ENCODE results near the gene CBX1. TPM values are rescaled to one million over a fixed set of nuclear protein-coding genes. Genes with fewer than 3 reads are reported as not detected.
A peak's percentile ranks its signal among the peaks of the same experiment; 100 is the strongest.

The CBX1 gene
- total and polyA plus RNA-seq, 8 donors, result 7.9 to 24.1 (median 12.0) TPM

GRCh38 chr17:48139944-48140343 is 38.7 kb upstream of the CBX1 start:
- DNase-seq (no peak), ATAC-seq (peak in 2 of 4 donors; percentile 32 to 63), FAIRE-seq (no peak)
- no peaks in the 10 kb centered on the region for H3K4me1 ChIP-seq
- no peaks in the 10 kb centered on the region for H3K9me3 ChIP-seq
- no peaks in the 10 kb centered on the region for H3K36me3 ChIP-seq
- H3K27me3 ChIP-seq, result no peaks in the 10 kb centered on the region
- WGBS, 2 donors, result 75 to 87% methylated on average over 2 of the region's 2 CpGs
- no peak overlapping the region for H3K27ac ChIP-seq
- H3K4me3 ChIP-seq, result no peak overlapping the region
- intact Hi-C loops (cut with DNase I), result loop anchor here in 1 of 3 donors (10.0 kb wide), 2 partner anchors 65 to 475 kb away; partner anchors contain the start of genes HOXB7 and HOXB8
- no peak for TF ChIP-seq CTCF (IDR thresholded peaks at IDR 0.05)

DNA sequence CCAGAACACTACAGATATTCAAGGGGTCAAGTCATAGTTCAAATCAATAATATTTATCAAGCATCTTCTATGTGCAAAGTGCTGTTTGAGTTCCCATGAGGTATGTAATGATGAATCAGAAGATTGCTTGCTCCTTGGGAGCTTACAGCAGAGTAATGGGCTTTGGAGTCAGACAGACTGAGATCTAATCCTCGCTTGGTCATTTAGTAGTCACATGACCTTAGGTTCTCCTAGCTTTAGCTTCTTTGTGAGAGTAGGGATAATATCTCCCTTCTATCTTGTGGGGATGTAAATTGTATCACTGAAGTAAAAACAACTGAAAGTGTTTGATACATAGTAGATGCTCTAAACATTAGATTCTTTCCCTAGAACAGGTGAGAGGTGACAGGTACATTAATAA is 36.4 kb upstream of the CBX1 start:
- no peak overlapping the region for H3K4me3 ChIP-seq
- DNase-seq (no peak), ATAC-seq (no peak), FAIRE-seq (no peak)
- no peaks in the 10 kb centered on the region for H3K9me3 ChIP-seq
- no peaks in the 10 kb centered on the region for H3K36me3 ChIP-seq
- H3K27ac ChIP-seq, result no peak overlapping the region
- no peaks in the 10 kb centered on the region for H3K27me3 ChIP-seq
- H3K4me1 ChIP-seq, result no peaks in the 10 kb centered on the region
- no peak for TF ChIP-seq CTCF (IDR thresholded peaks at IDR 0.05)
- 82 to 85% methylated on average over 1 of the region's 1 CpG for WGBS, 2 donors
- intact Hi-C loops (cut with DNase I), result loop anchor here in 1 of 3 donors (10.0 kb wide), 1 partner anchor 63 kb away; no protein-coding TSS in a partner anchor

DNA sequence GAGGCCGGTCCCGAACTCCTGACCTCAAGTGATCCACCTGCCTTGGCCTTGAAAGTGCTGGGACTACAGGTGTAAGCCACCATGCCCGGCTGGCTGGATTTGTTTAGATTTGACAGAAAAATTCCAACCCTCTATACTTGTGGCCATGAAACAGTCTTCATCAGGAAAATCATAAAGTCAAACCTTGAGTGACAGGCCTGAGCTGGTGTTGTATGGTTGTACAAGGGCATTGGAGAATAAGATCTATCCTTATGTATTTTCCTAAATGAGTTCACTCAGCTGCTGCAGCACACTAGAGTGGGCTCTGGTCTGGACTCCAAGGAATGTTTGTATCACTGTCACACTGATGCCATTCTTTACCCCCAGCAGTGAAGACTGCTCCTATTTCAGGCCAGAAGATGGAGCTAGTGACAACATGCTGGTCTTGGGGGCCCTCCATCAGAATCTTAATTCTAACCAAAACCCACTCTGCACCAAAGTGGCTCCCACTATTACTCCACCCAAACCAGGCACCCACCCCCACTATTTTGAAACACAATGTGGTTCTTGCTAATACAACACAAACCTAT is 33.7 kb upstream of the CBX1 start:
- TF ChIP-seq CTCF (IDR thresholded peaks at IDR 0.05), result no peak
- intact Hi-C loops (cut with DNase I), result loop anchor here in 2 of 3 donors (5.0 to 10.0 kb wide), 3 partner anchors 53 to 108 kb away; no protein-coding TSS in a partner anchor
- WGBS, 2 donors, result 72 to 79% methylated on average over 3 of the region's 3 CpGs

GRCh38 chr17:48132385-48132784 is 31.1 kb upstream of the CBX1 start:
- intact Hi-C loops (cut with DNase I), result loop anchor here in 2 of 3 donors (5.0 to 10.0 kb wide), 3 partner anchors 50 to 105 kb away; no protein-coding TSS in a partner anchor
- Histone ChIP-seq H3K4me1 (no peaks in the 10 kb centered on the region), H3K36me3 (no peaks in the 10 kb centered on the region), H3K27ac (no peak overlapping the region), H3K4me3 (no peak overlapping the region), H3K27me3 (no peaks in the 10 kb centered on the region), H3K9me3 (no peaks in the 10 kb centered on the region)
- FAIRE-seq (no peak), ATAC-seq (peak in 1 of 4 donors; percentile 47), DNase-seq (no peak)
- 62 to 73% methylated on average over 5 of the region's 5 CpGs for WGBS, 2 donors
- TF ChIP-seq CTCF (IDR thresholded peaks at IDR 0.05), result no peak

More for the DNA sequence above, 33.7 kb upstream of the CBX1 start:
- ATAC-seq (no peak), FAIRE-seq (no peak), DNase-seq (no peak)
- Histone ChIP-seq H3K4me1 (no peaks in the 10 kb centered on the region), H3K36me3 (no peaks in the 10 kb centered on the region), H3K27ac (no peak overlapping the region), H3K9me3 (no peaks in the 10 kb centered on the region), H3K4me3 (no peak overlapping the region), H3K27me3 (no peaks in the 10 kb centered on the region)

- 32 to 37% methylated on average over 4 of the region's 4 CpGs for WGBS, 2 donors
- H3K27me3 ChIP-seq, result no peaks in the 10 kb centered on the region
Observed at GRCh38 chr17:48131216-48131824, 30.0 kb upstream of the CBX1 start.

More at GRCh38 chr17:48131216-48131824, 30.0 kb upstream of the CBX1 start:
- peak; percentile 47 for FAIRE-seq
- H3K9me3 ChIP-seq, result no peaks in the 10 kb centered on the region
- H3K27ac ChIP-seq, result no peak overlapping the region
- H3K4me1 ChIP-seq, result no peaks in the 10 kb centered on the region
- intact Hi-C loops (cut with DNase I), result loop anchor here in 2 of 3 donors (5.0 to 10.0 kb wide), 3 partner anchors 49 to 104 kb away; no protein-coding TSS in a partner anchor
- ATAC-seq, result peak; percentile 72 to 96 (median 91)
- peak; percentile 54 to 87 (median 74) for TF ChIP-seq CTCF (IDR thresholded peaks at IDR 0.05)
- peak in 3 of 6 donors; percentile 37 to 62 (median 53) for DNase-seq
- H3K4me3 ChIP-seq, result no peak overlapping the region
- H3K36me3 ChIP-seq, result no peaks in the 10 kb centered on the region

Data from pancreas (tissue), 10 donors.